HepG2 (cell line): Measurements from ENCODE around the gene ABCA13. TPM values are rescaled to one million over a fixed set of nuclear protein-coding genes. Genes with fewer than 3 reads are reported as not detected.
A peak's percentile ranks its signal among the peaks of the same experiment; 100 is the strongest.

Source experiments
- ARNT ChIP-seq: fragments of 450-650 bp; IDR thresholded peaks from 2 replicates; pipeline ENCODE4 v1.6.1; 2017
- HNRNPK ChIP-seq: fragments of 200-400 bp; formaldehyde crosslinking; IDR thresholded peaks from 2 replicates; pipeline ENCODE4 v1.6.1; 2018; ENCODE audit warnings: low read length, low read depth, moderate library complexity, mild to moderate bottlenecking; ENCODE audit not compliant: poor library complexity, severe bottlenecking
- JUNB ChIP-seq: sonication (generic); formaldehyde crosslinking; IDR thresholded peaks from 2 replicates; pipeline ENCODE4 v1.8.0; 2022; ENCODE audit warnings: missing genetic modification reagents, mild to moderate bottlenecking, borderline replicate concordance
- NCOA2 ChIP-seq: sonication (generic); formaldehyde crosslinking; IDR thresholded peaks from 2 replicates; pipeline ENCODE4 v1.8.0; 2022; ENCODE audit warnings: inconsistent platforms
- NR1H2 ChIP-seq: sonication (generic); formaldehyde crosslinking; IDR thresholded peaks from 2 replicates; pipeline ENCODE4 v1.8.1; 2022; ENCODE audit warnings: low read depth, missing genetic modification reagents, borderline replicate concordance
- POLR2AphosphoS2 ChIP-seq: IDR thresholded peaks from 2 replicates; pipeline ENCODE4 v1.6.1; 2011; ENCODE audit warnings: low read depth, low read length, improper control_type of control experiment
- POLR2AphosphoS5 ChIP-seq: IDR thresholded peaks from 2 replicates; pipeline ENCODE4 v1.6.1; 2012; ENCODE audit warnings: low read depth, low read length
- RBM22 ChIP-seq: fragments of 200-400 bp; formaldehyde crosslinking; optimal IDR thresholded peaks from 2 replicates; pipeline ENCODE3; 2017; ENCODE audit warnings: mild to moderate bottlenecking, low read length, moderate library complexity
- SOX13 ChIP-seq, 3 experiments: fragments of 450-650 bp in 1 of 3; sonication (generic) in 1 of 3; formaldehyde crosslinking in 1 of 3; IDR thresholded peaks in 2 of 3; conservative IDR thresholded peaks in 1 of 3; 2 replicates each; pipeline versions ENCODE4 v1.5.0 to v1.6.1; 2016 to 2020; ENCODE audit warnings: antibody characterized with exemption in 1 of 3, mild to moderate bottlenecking in 1 of 3, missing compliant biosample characterization in 1 of 3, missing genetic modification reagents in 1 of 3, moderate library complexity in 1 of 3
- SP4 ChIP-seq: sonication (generic); formaldehyde crosslinking; IDR thresholded peaks from 2 replicates; pipeline ENCODE4 v1.8.1; 2023; ENCODE audit warnings: mild to moderate bottlenecking, missing genetic modification reagents
- TP53 ChIP-seq: sonication (generic); formaldehyde crosslinking; conservative IDR thresholded peaks from 2 replicates; pipeline ENCODE4 v1.4.0; 2020; ENCODE audit warnings: missing genetic modification reagents
- ZNF468 ChIP-seq: sonication (generic); formaldehyde crosslinking; IDR thresholded peaks from 2 replicates; pipeline ENCODE4 v1.8.0; 2022; ENCODE audit warnings: mild to moderate bottlenecking, moderate library complexity, missing genetic modification reagents
- ZNF605 ChIP-seq: sonication (generic); formaldehyde crosslinking; IDR thresholded peaks from 2 replicates; pipeline ENCODE4 v1.8.0; 2022; ENCODE audit warnings: mild to moderate bottlenecking, missing genetic modification reagents
- ZSCAN12 ChIP-seq: sonication (generic); formaldehyde crosslinking; IDR thresholded peaks from 2 replicates; pipeline ENCODE4 v1.9.0; 2021; ENCODE audit warnings: mild to moderate bottlenecking, missing genetic modification reagents
- ZSCAN22 ChIP-seq: sonication (generic); formaldehyde crosslinking; IDR thresholded peaks from 2 replicates; pipeline ENCODE4 v1.4.0; 2020; ENCODE audit warnings: mild to moderate bottlenecking, missing genetic modification reagents
- polyA plus RNA-seq, 8 experiments: library from polyadenylated mRNA; depleted of rRNA in 3 of 8; stranded (reverse) in 7 of 8; unstranded in 1 of 8; fragments of >200 nt; fragmentation: Illumina TruSeq in 4 of 8; extraction: Trizol in 4 of 8; gene quantifications; 2 replicates each; pipeline versions ENCODE4 v1.2.1 to v1.2.3, GENCODE V29; 2011 to 2016; ENCODE audit warnings: low read depth in 4 of 8, missing spikeins in 1 of 8, mixed read lengths in 1 of 8; ENCODE audit not compliant: insufficient read depth in 1 of 8
- total RNA-seq, 5 experiments: library from RNA; depleted of rRNA; stranded (reverse); fragments of >200 nt; fragmentation: Illumina TruSeq; extraction: Trizol; gene quantifications; 2 replicates each; pipeline ENCODE4 v1.2.3, GENCODE V29; 2016; ENCODE audit warnings: low read depth in 1 of 5
- TF ChIP-seq, protein P1 (sequence below), 2 experiments: fragments of 450-650 bp in 1 of 2; sonication (generic) in 1 of 2; formaldehyde crosslinking; IDR thresholded peaks; 2 replicates each; pipeline versions ENCODE4 v1.5.0 to v1.8.0; 2020 to 2022; ENCODE audit warnings: mild to moderate bottlenecking in 1 of 2, missing genetic modification reagents in 1 of 2
- TF ChIP-seq, protein P2 (sequence below): sonication (generic); formaldehyde crosslinking; conservative IDR thresholded peaks from 2 replicates; pipeline ENCODE4 v1.4.0; 2020; ENCODE audit warnings: missing genetic modification reagents
- TF ChIP-seq, protein P3 (sequence below): sonication (generic); formaldehyde crosslinking; IDR thresholded peaks from 2 replicates; pipeline ENCODE4 v1.9.0; 2022; ENCODE audit warnings: low read depth, missing genetic modification reagents
- TF ChIP-seq, protein P4 (sequence below): sonication (generic); formaldehyde crosslinking; IDR thresholded peaks from 2 replicates; pipeline ENCODE4 v1.4.0; 2020; ENCODE audit warnings: mild to moderate bottlenecking, missing genetic modification reagents, borderline replicate concordance

The ABCA13 gene
- total and polyA plus RNA-seq, 2 of the 13 experiments (the other 11 are each of a cell fraction or from before 2014, with no cell fraction given), result 0.03 TPM; not detected in 1

DNA sequence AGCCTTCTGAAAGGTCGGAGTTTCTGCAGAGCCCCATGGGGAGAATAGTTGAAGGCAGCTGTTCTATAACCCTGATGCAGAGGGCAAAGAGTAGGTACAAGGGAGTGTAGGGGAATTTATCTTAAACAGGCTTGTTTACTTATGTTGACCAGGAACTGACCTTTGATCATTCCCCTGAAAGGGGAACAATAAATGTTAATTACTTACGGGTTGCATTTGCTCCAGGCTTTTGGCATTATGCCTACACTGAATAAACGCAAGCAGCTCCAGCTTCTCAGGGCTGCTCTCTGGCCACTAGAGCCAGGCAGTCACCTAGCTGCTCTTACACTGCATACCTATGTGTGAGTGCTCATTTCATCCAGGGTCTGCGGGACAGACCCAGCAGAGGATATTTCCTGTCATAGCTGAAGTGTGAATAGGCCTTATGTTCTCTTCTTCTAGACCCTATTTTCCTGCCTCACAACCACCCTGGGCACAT is 26.9 kb upstream of the ABCA13 start (continued):
- TF ChIP-seq NCOA2 (CRISPR knock-in tag), result peak; percentile 91
- peak; percentile 61 for TF ChIP-seq POLR2AphosphoS5
- TF ChIP-seq, protein P1, sequence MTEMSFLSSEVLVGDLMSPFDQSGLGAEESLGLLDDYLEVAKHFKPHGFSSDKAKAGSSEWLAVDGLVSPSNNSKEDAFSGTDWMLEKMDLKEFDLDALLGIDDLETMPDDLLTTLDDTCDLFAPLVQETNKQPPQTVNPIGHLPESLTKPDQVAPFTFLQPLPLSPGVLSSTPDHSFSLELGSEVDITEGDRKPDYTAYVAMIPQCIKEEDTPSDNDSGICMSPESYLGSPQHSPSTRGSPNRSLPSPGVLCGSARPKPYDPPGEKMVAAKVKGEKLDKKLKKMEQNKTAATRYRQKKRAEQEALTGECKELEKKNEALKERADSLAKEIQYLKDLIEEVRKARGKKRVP (CRISPR knock-in tag; IDR thresholded peaks at IDR 0.05), result peak in 1 of 2 experiments; percentile 63; a peak in 1 of 4 replicates
- no peak for TF ChIP-seq ZNF468 (CRISPR knock-in tag)
- peak; percentile 55; the same call in 1 of the 2 replicates for TF ChIP-seq ZNF605 (CRISPR knock-in tag)
- TF ChIP-seq POLR2AphosphoS2, result no peak
- no peak for TF ChIP-seq JUNB
- no peak for TF ChIP-seq TP53 (CRISPR knock-in tag)
- TF ChIP-seq ZSCAN12, result no peak
- TF ChIP-seq SP4 (CRISPR knock-in tag), result no peak
- TF ChIP-seq HNRNPK, result no peak
- TF ChIP-seq ARNT, result no peak
- TF ChIP-seq RBM22, result no peak
- TF ChIP-seq, protein P2, sequence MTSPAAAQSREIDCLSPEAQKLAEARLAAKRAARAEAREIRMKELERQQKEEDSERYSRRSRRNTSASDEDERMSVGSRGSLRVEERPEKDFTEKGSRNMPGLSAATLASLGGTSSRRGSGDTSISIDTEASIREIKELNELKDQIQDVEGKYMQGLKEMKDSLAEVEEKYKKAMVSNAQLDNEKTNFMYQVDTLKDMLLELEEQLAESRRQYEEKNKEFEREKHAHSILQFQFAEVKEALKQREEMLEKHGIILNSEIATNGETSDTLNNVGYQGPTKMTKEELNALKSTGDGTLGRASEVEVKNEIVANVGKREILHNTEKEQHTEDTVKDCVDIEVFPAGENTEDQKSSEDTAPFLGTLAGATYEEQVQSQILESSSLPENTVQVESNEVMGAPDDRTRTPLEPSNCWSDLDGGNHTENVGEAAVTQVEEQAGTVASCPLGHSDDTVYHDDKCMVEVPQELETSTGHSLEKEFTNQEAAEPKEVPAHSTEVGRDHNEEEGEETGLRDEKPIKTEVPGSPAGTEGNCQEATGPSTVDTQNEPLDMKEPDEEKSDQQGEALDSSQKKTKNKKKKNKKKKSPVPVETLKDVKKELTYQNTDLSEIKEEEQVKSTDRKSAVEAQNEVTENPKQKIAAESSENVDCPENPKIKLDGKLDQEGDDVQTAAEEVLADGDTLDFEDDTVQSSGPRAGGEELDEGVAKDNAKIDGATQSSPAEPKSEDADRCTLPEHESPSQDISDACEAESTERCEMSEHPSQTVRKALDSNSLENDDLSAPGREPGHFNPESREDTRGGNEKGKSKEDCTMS (CRISPR knock-in tag), result no peak
- no peak for TF ChIP-seq NR1H2 (CRISPR knock-in tag)
- TF ChIP-seq, protein P3, sequence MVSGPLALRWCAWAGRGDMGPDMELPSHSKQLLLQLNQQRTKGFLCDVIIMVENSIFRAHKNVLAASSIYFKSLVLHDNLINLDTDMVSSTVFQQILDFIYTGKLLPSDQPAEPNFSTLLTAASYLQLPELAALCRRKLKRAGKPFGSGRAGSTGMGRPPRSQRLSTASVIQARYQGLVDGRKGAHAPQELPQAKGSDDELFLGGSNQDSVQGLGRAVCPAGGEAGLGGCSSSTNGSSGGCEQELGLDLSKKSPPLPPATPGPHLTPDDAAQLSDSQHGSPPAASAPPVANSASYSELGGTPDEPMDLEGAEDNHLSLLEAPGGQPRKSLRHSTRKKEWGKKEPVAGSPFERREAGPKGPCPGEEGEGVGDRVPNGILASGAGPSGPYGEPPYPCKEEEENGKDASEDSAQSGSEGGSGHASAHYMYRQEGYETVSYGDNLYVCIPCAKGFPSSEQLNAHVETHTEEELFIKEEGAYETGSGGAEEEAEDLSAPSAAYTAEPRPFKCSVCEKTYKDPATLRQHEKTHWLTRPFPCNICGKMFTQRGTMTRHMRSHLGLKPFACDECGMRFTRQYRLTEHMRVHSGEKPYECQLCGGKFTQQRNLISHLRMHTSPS (CRISPR knock-in tag), result no peak
- TF ChIP-seq, protein P4, sequence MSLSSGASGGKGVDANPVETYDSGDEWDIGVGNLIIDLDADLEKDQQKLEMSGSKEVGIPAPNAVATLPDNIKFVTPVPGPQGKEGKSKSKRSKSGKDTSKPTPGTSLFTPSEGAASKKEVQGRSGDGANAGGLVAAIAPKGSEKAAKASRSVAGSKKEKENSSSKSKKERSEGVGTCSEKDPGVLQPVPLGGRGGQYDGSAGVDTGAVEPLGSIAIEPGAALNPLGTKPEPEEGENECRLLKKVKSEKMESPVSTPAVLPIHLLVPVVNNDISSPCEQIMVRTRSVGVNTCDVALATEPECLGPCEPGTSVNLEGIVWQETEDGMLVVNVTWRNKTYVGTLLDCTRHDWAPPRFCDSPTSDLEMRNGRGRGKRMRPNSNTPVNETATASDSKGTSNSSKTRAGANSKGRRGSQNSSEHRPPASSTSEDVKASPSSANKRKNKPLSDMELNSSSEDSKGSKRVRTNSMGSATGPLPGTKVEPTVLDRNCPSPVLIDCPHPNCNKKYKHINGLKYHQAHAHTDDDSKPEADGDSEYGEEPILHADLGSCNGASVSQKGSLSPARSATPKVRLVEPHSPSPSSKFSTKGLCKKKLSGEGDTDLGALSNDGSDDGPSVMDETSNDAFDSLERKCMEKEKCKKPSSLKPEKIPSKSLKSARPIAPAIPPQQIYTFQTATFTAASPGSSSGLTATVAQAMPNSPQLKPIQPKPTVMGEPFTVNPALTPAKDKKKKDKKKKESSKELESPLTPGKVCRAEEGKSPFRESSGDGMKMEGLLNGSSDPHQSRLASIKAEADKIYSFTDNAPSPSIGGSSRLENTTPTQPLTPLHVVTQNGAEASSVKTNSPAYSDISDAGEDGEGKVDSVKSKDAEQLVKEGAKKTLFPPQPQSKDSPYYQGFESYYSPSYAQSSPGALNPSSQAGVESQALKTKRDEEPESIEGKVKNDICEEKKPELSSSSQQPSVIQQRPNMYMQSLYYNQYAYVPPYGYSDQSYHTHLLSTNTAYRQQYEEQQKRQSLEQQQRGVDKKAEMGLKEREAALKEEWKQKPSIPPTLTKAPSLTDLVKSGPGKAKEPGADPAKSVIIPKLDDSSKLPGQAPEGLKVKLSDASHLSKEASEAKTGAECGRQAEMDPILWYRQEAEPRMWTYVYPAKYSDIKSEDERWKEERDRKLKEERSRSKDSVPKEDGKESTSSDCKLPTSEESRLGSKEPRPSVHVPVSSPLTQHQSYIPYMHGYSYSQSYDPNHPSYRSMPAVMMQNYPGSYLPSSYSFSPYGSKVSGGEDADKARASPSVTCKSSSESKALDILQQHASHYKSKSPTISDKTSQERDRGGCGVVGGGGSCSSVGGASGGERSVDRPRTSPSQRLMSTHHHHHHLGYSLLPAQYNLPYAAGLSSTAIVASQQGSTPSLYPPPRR (CRISPR knock-in tag), result peak; percentile 73
- peak; percentile 72 for TF ChIP-seq SOX13 (IDR thresholded peaks at IDR 0.05)
- peak in 1 of 2 experiments; percentile 99; a peak in 2 of 4 replicates for TF ChIP-seq SOX13 (CRISPR knock-in tag; conservative IDR thresholded peaks at IDR 0.05 in 1 of 2, IDR thresholded peaks at IDR 0.05 in 1 of 2)
- no peak for TF ChIP-seq ZSCAN22 (CRISPR knock-in tag)
